ENCODE measurements around the gene POLE.

POLE gene

GRCh38 chr12:132675757-132676432, 11.2 kb downstream of the POLE start:
- no peak for DNase-seq

DNA sequence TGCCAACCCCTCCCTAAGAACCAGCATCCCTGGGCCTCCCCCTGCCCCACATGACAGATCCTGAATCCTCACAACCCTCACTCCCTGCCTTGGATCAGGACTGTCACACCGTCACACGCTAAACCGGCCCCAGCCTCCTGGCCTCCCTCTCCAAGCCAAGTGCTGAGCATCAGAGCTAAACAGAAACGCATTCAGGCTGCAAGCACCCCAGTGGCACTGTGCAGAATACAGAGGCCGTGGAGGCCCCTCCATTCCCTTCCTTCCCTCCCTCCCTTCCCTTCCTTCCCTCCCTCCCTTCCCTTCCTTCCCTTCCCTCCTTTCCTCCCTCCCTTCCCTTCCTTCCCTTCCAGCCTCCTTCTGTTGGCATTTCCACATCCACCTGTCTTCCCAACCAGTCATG, 12.6 kb downstream of the POLE start:
- no peak for DNase-seq

GRCh38 chr12:132673288-132674179, 13.6 kb downstream of the POLE start:
- DNase-seq, result no peak

DNA sequence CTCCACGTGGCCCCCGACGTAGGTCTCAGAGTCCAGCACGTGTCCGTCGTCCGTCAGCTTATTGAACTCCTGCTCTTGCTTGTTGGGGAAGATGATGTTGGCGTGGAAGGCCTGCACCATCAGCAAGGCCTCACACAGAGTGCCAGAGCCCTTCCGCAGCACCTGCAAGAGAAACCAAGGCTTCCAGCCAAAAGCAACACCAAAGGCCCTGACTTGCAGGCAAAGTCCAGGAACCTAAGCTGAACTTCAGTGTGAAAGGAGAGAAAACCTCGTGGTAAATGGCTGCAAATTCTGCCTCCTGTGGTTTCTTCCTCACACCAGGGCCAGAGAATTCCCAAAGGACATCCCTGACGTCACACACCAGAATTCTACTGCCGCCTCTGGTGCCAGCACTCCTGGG, 14.5 kb downstream of the POLE start:
- no peak for DNase-seq

DNA sequence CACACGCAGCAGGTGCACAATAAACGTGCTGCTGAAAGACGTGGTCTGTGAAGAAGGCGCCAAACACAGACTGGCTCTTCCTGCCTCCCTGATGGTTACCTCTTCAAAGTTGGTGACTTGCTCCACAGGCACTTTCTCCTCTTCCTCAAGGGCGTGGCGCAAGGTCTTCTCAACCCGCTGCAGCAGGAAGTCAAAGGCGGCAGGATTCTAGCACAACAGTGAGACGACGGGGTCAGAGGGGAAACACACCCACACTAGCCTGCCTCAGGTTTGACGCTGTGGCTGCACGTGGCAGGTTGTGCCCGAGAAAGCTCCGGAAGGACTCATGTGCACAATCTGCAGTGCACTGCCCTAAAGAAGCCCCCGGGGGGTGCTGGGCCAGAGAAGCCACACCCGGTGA, 15.0 kb downstream of the POLE start:
- DNase-seq, result no peak

GRCh38 chr12:132669166-132669879, 17.8 kb downstream of the POLE start:
- no peak for DNase-seq

DNA sequence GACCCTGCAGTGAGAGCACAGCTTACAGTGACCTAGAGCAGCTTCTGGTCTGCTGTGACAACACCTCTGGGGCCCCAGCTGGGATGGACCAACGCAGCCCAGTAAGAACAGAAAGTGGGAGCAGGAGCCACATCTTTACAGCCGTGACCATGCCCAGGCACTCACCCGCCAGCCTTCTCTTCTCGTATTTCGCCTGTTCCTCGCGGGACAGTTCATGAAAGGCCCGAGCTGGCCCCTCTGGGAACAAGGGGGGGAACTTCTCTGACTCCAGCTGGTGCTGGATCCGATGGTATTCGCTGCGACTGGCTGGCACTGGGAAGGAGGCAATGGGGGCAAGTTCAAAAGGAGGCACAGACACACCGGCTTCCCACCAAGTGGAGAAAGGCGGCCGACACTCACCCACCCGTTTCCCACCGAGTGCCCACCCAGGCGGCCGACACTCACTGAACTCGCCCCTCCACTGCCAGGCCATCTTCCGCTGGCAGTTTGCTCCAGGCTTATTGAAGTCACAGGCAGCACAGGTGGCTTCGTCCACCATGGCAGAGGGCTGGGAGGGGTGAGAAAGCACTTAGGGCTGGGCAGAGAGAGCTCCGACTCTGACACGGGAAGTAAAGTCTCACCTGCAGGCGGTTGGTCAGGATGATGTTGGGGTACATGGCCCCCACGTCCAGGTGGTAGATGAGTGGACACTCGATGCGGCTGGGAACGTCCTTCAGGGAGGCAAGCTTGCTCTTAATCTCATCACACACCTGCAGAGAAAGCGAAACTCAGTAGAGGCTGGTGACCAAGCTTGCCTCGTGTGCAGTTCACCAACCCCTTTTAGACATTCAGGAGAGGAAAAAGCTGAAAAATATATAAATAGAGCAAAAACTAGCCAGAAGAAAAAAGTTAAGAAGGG, 18.7 kb downstream of the POLE start:
- no peak for DNase-seq

GRCh38 chr12:132665794-132666193, 21.3 kb downstream of the POLE start:
- no peak for DNase-seq

- DNase-seq, result no peak
These were observed 22.0 kb downstream of the POLE start for GRCh38 chr12:132665149-132665491.

DNA sequence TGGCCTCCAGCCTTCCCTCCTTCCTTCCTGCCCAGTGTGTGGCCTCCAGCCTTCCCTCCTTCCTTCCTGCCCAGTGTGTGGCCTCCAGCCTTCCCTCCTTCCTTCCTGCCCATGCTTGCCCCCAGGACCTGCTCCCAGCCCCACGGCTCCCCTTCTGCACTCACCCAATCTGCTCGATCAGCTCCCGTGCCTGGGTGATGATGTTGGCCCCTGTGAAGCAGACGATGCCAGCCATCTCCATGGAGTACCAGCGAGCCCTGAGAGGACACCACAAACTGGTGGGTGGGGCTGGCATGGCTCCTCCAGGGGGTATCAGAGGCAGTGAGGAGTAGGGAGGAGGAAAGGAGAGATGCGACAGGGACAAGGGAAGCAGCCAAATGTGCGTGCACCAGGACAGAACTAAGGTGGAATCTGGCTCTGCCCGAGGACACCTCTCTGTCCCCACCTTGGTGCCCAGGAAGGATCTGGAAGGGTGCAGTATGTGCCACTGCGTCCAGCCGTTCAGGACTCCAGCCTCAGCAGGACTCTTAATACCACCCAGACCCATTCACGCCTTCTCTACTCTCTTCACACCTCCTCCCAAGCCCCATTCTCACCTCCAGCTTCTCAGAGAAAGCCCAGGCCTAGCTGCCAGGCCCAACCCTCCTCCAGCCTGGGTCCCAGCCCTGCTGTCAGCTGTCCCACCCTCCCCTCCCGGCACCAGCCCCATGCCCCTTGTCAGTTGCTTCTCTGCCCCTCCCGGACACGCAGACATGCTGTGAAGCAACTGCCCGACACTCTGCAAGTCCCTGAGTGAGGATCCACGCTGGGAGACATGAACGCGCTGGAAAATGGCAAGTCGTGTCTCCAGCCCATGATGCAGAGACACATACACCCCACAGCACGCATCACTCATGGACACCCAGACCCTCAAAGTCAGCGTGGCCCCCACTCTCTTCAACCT, 22.7 kb downstream of the POLE start:
- no peak for DNase-seq

GRCh38 chr12:132662901-132663755, 24.0 kb downstream of the POLE start:
- DNase-seq, result no peak

- no peak for DNase-seq
These were observed 25.2 kb downstream of the POLE start for GRCh38 chr12:132661972-132662371.

DNA sequence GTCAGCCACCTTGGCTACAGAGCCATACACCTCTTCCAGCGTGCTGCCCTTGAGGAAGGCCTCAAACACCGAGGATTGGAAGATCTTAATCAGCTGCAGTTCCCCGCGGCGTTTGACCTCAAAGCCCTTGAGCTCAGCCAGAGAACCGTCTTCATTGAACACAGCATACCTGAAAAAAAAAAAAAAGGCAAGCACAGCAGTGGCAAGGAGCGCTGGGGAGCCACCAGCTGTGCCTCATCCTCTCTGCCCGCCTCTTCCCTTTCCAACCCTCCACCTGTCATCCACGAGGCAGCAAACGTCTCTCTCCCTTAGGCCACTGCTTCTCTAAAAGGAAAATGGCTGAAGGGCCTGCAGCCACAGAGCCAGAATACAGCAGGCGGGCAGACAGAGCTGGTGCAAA, 26.1 kb downstream of the POLE start:
- DNase-seq, result no peak

DNA sequence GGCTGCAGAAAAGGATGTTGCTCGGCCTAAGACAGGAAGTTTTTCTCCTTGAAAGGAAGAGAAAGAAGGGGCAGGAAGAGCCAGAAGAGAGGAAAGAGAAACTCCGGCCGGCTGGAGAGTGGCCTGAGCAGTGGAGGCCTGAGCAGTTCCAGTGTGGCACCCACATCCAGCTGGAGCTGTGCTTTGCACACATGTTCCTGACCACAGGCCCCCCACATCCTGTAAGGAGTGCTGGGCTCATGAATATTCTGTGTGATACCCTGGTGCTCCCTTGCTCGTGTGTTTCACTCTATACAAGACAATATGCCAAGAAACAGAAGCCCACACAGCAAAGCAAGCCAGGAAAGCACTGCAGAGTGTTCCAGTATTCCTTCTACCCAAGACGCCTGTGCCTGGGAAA, 27.1 kb downstream of the POLE start:
- DNase-seq, result no peak

- DNase-seq, result no peak
These were observed 28.0 kb downstream of the POLE start for GRCh38 chr12:132659146-132659545.

- DNase-seq, result no peak
These were observed 28.8 kb downstream of the POLE start for GRCh38 chr12:132658149-132658894.

- no peak for DNase-seq
These were observed 30.0 kb downstream of the POLE start for GRCh38 chr12:132657004-132657727.

- no peak for DNase-seq
These were observed 33.4 kb downstream of the POLE start for GRCh38 chr12:132653567-132654290.
